Astrocyte of the spinal cord (primary cell): ENCODE data around the gene NOP14.
"Not testable (repeated sequence)": the region's sequence is repeated elsewhere in the genome, so short reads cannot be mapped to it uniquely, and the experiment has no call there.

Experiments
- DNase-seq: peaks from one replicate; pipeline ENCODE4 v3.0.0; 2011; ENCODE audit warnings: low read depth, low spot score
- H3K4me3 ChIP-seq: 2 replicates; pipeline ENCODE4 v1.5.1; 2011; ENCODE audit warnings: low read depth, mild to moderate bottlenecking, low read length, moderate library complexity
- CTCF ChIP-seq: IDR thresholded peaks from 2 replicates; pipeline ENCODE4 v1.5.1; 2012; ENCODE audit warnings: low read depth, mild to moderate bottlenecking, low read length, inconsistent platforms
- in situ Hi-C: cut with HindIII; loops from 2 replicates; pipeline ENCODE4 v1.10.0; 2017; ENCODE audit warnings: low sequenced_read_pairs

NOP14 gene

GRCh38 chr4:2924765-2925301 lies 38.4 kb downstream of the NOP14 start:
- TF ChIP-seq CTCF: no peak
- in situ Hi-C loops: no loop called here
- no peak overlapping the region for H3K4me3 ChIP-seq
- no peak for DNase-seq

- no peak for DNase-seq
- no peak for TF ChIP-seq CTCF
- no peak overlapping the region for H3K4me3 ChIP-seq
- in situ Hi-C loops: no loop called here
Measured at GRCh38 chr4:2924286-2924685, 38.9 kb downstream of the NOP14 start.

- no peak overlapping the region for H3K4me3 ChIP-seq
- no peak for DNase-seq
- TF ChIP-seq CTCF: no peak
- in situ Hi-C loops: no loop called here
Measured at GRCh38 chr4:2923668-2924173, 39.5 kb downstream of the NOP14 start.

- DNase-seq: peak; percentile 50
- no peak for TF ChIP-seq CTCF
- H3K4me3 ChIP-seq: no peak overlapping the region
- in situ Hi-C loops: no loop called here
Measured at GRCh38 chr4:2923141-2923551, 40.1 kb downstream of the NOP14 start.

- in situ Hi-C loops, H3K4me3 ChIP-seq: not testable (repeated sequence)
- DNase-seq: peak; percentile 77
Measured at GRCh38 chr4:2922453-2923101, 40.6 kb downstream of the NOP14 start.

GRCh38 chr4:2918714-2919113 lies 44.5 kb downstream of the NOP14 start:
- in situ Hi-C loops, DNase-seq, H3K4me3 ChIP-seq: not testable (repeated sequence)

GRCh38 chr4:2918300-2918699 lies 44.9 kb downstream of the NOP14 start:
- in situ Hi-C loops, H3K4me3 ChIP-seq, DNase-seq: not testable (repeated sequence)

- in situ Hi-C loops: not testable (repeated sequence)
Measured at GRCh38 chr4:2916696-2917095, 46.5 kb downstream of the NOP14 start.

GRCh38 chr4:2915789-2916188 lies 47.4 kb downstream of the NOP14 start:
- DNase-seq: no peak
- in situ Hi-C loops: no loop called here
- H3K4me3 ChIP-seq: no peak overlapping the region
- TF ChIP-seq CTCF: no peak

More at GRCh38 chr4:2916696-2917095, 46.5 kb downstream of the NOP14 start:
- not testable (repeated sequence) for DNase-seq, H3K4me3 ChIP-seq
